Right lobe of liver (tissue), 6 donors: ENCODE measurements around the gene SLC12A9. TPM values are rescaled to one million over a fixed set of nuclear protein-coding genes. Genes with fewer than 3 reads are reported as not detected.
"Not testable (repeated sequence)": the region's sequence is repeated elsewhere in the genome, so short reads cannot be mapped to it uniquely, and the experiment has no call there.

Experiments used
- ATAC-seq, 4 donors: fragments of 200-7000 bp; cut with Tn5 transposase; one replicate each; pipeline ENCODE4 v1.9.1; 2020; ENCODE audit warnings: mild to moderate bottlenecking in 4 of 4, moderate library complexity in 4 of 4
- DNase-seq, 3 donors: peaks; one replicate each; pipeline ENCODE4 v3.0.0-alpha.2; 2020
- H3K27ac ChIP-seq, 3 donors: fragments of 200-600 bp; one replicate each; pipeline ENCODE4 v1.8.0; 2022
- H3K27me3 ChIP-seq, 2 donors: fragments of 200-600 bp; one replicate each; pipeline ENCODE4 v1.8.0; 2022
- H3K36me3 ChIP-seq, 4 donors: fragments of 200-600 bp; sonication (generic) in 1 of 4; one replicate each; pipeline versions ENCODE4 v1.5.1 to v1.8.0; 2017 to 2022; ENCODE audit warnings: control low read depth in 1 of 4
- H3K4me1 ChIP-seq, 4 donors: fragments of 200-600 bp; sonication (generic) in 1 of 4; one replicate each; pipeline versions ENCODE4 v1.5.1 to v1.8.0; 2017 to 2022; ENCODE audit warnings: control low read depth in 1 of 4
- H3K4me3 ChIP-seq, 3 donors: fragments of 200-600 bp; one replicate each; pipeline ENCODE4 v1.8.0; 2022
- H3K9me3 ChIP-seq, 4 donors: fragments of 200-600 bp; sonication (generic) in 1 of 4; one replicate each; pipeline versions ENCODE4 v1.5.1 to v1.8.0; 2017 to 2022; ENCODE audit warnings: control low read depth in 1 of 4
- CTCF ChIP-seq, 4 donors: fragments of 200-600 bp in 3 of 4; fragments of 450-650 bp in 1 of 4; IDR thresholded peaks; one replicate each; pipeline versions ENCODE4 v1.5.1 to v1.8.0; 2016 to 2022; ENCODE audit warnings: antibody characterized with exemption in 4 of 4, mild to moderate bottlenecking in 2 of 4
- POLR2A ChIP-seq: fragments of 450-650 bp; IDR thresholded peaks from one replicate; pipeline ENCODE4 v1.6.1; 2017; ENCODE audit warnings: antibody characterized with exemption, mild to moderate bottlenecking
- WGBS: methylation state at CpG from one replicate; pipeline ENCODE4 v1.1.6; 2018; ENCODE audit warnings: low coverage, low lambda C conversion rate; ENCODE audit not compliant: insufficient coverage; ENCODE audit errors: missing lambda C conversion rate; 5-methylcytosine and 5-hydroxymethylcytosine counted together
- intact Hi-C, 2 donors: fragments of 100-400 bp; cut with DNase I; formaldehyde crosslinking; loops; one replicate each; pipeline versions ENCODE4 v1.11.2 to v1.14.1; 2022
- total RNA-seq, 6 experiments: library from RNA; depleted of rRNA in 2 of 6; stranded (reverse); fragments of >200 nt in 2 of 6; fragmentation: NEBNext Ultra II Directional in 3 of 6; extraction: Animal tissue kit (Norgen Biotek cat#: 25700) in 3 of 6; gene quantifications; one replicate each; pipeline versions ENCODE4 v1.1.0 to v1.2.4, GENCODE V29; 2016 to 2023
- donor health status: DM: no; HTN: yes; CAD: no.
- donor health status: DM: no; HTN: no; CAD: no.
- donor health status: DM: no; HTN: no; CAD: no.
- donor health status: DM: no; HTN: yes; CAD: no.
- donor health status: DM: no; HTN: yes; CAD: no.

SLC12A9 gene
- total RNA-seq, 6 experiments from 2014 or later = 7.1 to 10.6 (median 9.2) TPM

- Histone ChIP-seq H3K4me1 (peaks cover 0 to 21% (median 5%) of the 10 kb centered on the region in 4 donors), H3K9me3 (no peaks in the 10 kb centered on the region), H3K36me3 (peaks cover 0 to 89% (median 41%) of the 10 kb centered on the region in 4 donors), H3K27me3 (no peaks in the 10 kb centered on the region), H3K27ac (no peak overlapping the region), H3K4me3 (no peak overlapping the region)
- intact Hi-C loops = no loop called here
- DNase-seq = no peak
- WGBS = 75% methylated on average over 6 of the region's 6 CpGs
- TF ChIP-seq POLR2A (no peak), CTCF (IDR thresholded peaks at IDR 0.05) (no peak)
- ATAC-seq = no peak
These were observed 41.0 kb upstream of the SLC12A9 start for GRCh38 chr7:100811480-100811879.

GRCh38 chr7:100812729-100813128 lies 39.8 kb upstream of the SLC12A9 start:
- Histone ChIP-seq H3K27me3 (no peaks in the 10 kb centered on the region), H3K27ac (no peak overlapping the region), H3K4me1 (peaks cover 0 to 26% (median 5%) of the 10 kb centered on the region in 4 donors), H3K4me3 (no peak overlapping the region), H3K36me3 (peaks cover 0 to 85% (median 37%) of the 10 kb centered on the region in 4 donors), H3K9me3 (no peaks in the 10 kb centered on the region)
- 84% methylated on average over 6 of the region's 22 CpGs for WGBS
- intact Hi-C loops = no loop called here
- ATAC-seq (no peak), DNase-seq (no peak)
- TF ChIP-seq CTCF (IDR thresholded peaks at IDR 0.05) (no peak), POLR2A (no peak)

GRCh38 chr7:100816515-100816914 lies 36.0 kb upstream of the SLC12A9 start:
- H3K27me3 ChIP-seq, H3K9me3 ChIP-seq, H3K4me3 ChIP-seq, intact Hi-C loops: not testable (repeated sequence)
- Histone ChIP-seq H3K36me3 (peaks cover 5 to 80% (median 36%) of the 10 kb centered on the region in 4 donors), H3K4me1 (peaks cover 0 to 26% (median 5%) of the 10 kb centered on the region in 4 donors), H3K27ac (peak overlapping the region in 2 of 3 donors; percentile 56 to 82)
- ATAC-seq (peak; percentile 72 to 87 (median 80)), DNase-seq (peak in 1 of 3 donors; percentile 72)
- WGBS = 37% methylated on average over 15 of the region's 16 CpGs

- intact Hi-C loops = no loop called here
- Histone ChIP-seq H3K36me3 (peaks cover 5 to 80% (median 34%) of the 10 kb centered on the region in 4 donors), H3K9me3 (no peaks in the 10 kb centered on the region), H3K4me1 (peaks cover 0 to 30% (median 5%) of the 10 kb centered on the region in 4 donors), H3K27ac (peak overlapping the region in 2 of 3 donors; percentile 56 to 82), H3K4me3 (no peak overlapping the region), H3K27me3 (no peaks in the 10 kb centered on the region)
- WGBS = 95% methylated on average over 10 of the region's 19 CpGs
- TF ChIP-seq CTCF (IDR thresholded peaks at IDR 0.05) (no peak), POLR2A (no peak)
- DNase-seq = no peak
- ATAC-seq = no peak
These were observed 35.4 kb upstream of the SLC12A9 start for GRCh38 chr7:100817097-100817496.

GRCh38 chr7:100818366-100818765 lies 34.1 kb upstream of the SLC12A9 start:
- WGBS = 100% methylated on average over 1 of the region's 9 CpGs
- ATAC-seq (no peak), DNase-seq (no peak)
- Histone ChIP-seq H3K27me3 (no peaks in the 10 kb centered on the region), H3K4me3 (no peak overlapping the region), H3K4me1 (peaks cover 0 to 43% (median 8%) of the 10 kb centered on the region in 4 donors), H3K9me3 (no peaks in the 10 kb centered on the region), H3K36me3 (peaks cover 5 to 76% (median 28%) of the 10 kb centered on the region in 4 donors), H3K27ac (no peak overlapping the region)
- intact Hi-C loops = no loop called here
- TF ChIP-seq CTCF (IDR thresholded peaks at IDR 0.05) (no peak), POLR2A (no peak)
